Stimulated activated CD4-positive, alpha-beta T cell treated with anti-CD3 and anti-CD28 coated beads, Interleukin-12 subunit alpha, Interleukin-12 subunit beta, amount 100 ng/mL, for 48 hours (primary cell): ENCODE data around the gene PPP1R3A.
"Not testable (repeated sequence)": the region's sequence is repeated elsewhere in the genome, so short reads cannot be mapped to it uniquely, and the experiment has no call there.

Experiments
- DNase-seq, 3 donors: peaks; one replicate each; pipeline ENCODE4 v3.0.0-alpha.2; 2020; ENCODE audit warnings: low read depth in 2 of 3, low spot score in 1 of 3

PPP1R3A gene

GRCh38 chr7:113918946-113919345 lies at the start of gene PPP1R3A:
TSS of gene PPP1R3A (minus strand) at chr7:113919009. CDS start at chr7:113918996, 13 bp downstream.
- no peak for DNase-seq

- DNase-seq = no peak
Observed at GRCh38 chr7:113963356-113963755, 44.5 kb upstream of the PPP1R3A start.

DNA sequence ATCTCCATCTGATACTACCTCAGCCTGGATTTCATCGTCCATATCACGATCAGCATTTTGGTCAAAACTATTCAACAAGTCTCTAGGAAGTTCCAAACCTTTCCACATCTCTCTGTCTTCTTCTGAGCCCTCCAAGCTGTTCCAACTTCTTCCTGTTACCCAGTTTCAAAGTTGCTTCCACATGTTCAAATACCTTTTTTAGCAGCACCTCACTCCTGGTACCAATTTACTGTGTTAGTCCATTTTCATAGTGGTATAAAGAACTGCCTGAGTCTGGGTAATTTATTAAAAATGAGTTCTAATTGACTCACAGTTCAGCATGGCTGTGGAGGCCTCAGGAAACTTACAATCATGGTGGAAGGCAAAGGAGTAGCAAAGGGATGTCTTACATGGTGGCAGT lies 41.1 kb upstream of the PPP1R3A start:
- no peak for DNase-seq

GRCh38 chr7:113955157-113955556 lies 36.3 kb upstream of the PPP1R3A start:
- no peak for DNase-seq

DNA sequence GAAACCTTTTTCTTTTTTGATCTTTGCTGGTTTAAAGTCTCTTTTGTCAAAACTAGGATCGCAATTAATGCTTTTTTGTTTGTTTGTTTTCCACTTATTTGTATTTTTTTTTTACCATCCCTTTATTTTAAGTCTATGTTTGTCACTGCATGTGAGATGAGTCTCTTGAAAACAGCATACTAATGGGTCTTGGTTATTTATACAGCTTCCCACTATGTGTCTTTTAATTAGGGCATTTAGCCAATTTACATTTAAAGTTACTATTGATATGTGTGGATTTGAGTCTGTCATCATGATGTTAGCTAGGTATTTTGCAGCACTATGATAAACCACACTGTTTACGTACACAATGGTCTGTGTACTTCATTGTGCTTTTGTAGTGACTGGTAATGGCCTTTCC lies 34.7 kb upstream of the PPP1R3A start:
- DNase-seq = no peak

- DNase-seq = no peak
Observed at GRCh38 chr7:113945018-113945938, 26.5 kb upstream of the PPP1R3A start.

DNA sequence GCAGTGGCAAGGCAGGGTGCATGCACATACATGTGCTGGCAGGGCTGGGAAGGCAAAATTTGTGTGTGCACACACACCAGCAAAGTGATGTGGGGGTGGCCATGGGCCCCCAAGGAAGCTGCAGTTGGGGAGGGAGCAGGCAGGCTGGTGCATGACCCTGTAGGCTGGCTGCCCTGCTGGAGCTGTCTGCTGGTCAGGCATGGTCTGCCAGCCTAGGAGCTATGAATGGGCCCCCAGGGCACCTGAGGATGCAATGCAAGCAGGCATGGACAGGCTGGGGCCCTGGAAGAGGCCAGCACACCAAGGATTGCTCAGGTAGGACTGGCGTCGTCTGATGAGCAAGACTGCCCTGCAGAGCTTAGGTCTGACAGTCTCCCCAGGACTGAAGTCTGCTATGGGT lies 18.2 kb upstream of the PPP1R3A start:
- DNase-seq = no peak

DNA sequence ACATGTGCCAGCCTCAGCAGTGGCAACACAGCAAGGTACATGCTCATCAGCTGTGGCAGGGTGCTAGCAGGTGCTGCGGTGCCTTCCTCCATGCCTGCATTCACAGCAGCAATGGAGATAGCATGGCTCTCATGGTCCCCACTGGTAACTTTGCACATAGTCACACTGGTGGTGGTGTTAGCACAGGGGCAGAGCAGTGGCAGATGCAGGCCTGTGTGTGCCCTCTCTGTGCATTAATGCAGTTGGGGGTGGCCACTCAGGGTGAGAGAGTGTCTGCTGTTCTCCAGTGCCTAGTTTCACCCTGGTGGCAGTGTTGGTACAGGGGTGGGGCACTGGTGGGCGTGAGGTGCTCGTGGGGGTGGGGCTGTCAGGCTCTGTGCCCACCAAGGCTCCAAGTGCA lies 17.7 kb upstream of the PPP1R3A start:
- no peak for DNase-seq

- DNase-seq = not testable (repeated sequence)
Observed at GRCh38 chr7:113929389-113929788, 10.6 kb upstream of the PPP1R3A start.

- no peak for DNase-seq
Observed at GRCh38 chr7:113928112-113928511, 9.3 kb upstream of the PPP1R3A start.

DNA sequence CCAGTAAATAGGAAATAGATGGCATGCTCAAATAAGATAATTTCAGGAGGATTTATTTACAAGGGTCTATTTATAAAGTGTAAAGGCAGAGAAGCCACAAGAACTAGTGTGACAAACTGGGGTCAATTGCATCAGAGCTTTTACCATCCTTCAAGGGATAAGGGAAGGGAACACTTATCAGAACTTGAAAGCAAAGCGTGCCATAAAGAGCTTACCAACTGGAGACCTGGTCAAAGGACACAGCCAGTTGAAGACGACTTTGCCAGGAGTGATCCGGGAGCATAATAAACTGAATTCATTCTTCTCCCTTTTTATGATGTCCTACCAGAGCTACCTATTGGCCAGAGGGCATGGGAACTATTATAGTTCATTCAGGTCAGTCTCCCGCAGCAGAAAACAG lies 3.2 kb upstream of the PPP1R3A start:
- DNase-seq = no peak

- DNase-seq = no peak
Observed at GRCh38 chr7:113921363-113921762, 2.6 kb upstream of the PPP1R3A start.

GRCh38 chr7:113917840-113918239 lies 969 bp downstream of the PPP1R3A start:
- DNase-seq = no peak

DNA sequence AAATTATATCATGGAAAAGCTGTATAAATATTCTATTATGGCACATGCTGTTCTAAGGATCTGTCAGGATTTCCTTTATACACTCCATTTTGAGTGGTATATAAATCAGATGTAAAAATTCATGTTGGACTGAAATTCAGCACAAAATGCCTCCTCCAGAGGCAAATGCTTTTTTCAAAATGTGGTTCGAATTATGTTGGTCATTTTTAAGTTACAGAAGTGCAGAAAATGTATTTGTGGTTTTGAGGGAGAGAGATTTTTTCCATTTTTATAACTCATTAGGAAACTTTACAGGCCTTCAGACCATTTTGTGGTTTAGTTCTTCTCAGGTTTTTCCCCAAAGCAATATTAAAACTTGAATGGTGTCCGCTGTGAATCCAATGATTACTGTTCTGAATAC lies 2.9 kb downstream of the PPP1R3A start:
- no peak for DNase-seq

DNA sequence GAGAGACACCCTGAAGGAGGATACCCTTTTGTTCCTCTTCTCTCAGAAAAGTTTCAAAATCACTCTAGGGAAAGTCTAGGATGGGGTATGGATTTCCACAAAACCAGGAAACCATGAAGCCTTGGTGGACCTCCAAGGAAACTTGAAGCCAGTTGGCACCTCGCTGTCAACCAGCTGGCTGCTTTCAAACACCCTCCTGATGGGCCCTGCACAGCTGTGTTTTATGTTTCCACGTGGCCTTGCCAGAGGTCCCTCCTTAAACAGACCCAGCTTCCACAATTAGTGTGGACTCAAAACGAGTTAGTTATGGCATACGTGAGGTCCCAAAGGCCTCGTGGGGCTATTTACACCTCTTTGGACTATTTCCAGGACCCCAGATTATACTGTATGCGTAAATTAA lies 5.9 kb downstream of the PPP1R3A start:
- no peak for DNase-seq

DNA sequence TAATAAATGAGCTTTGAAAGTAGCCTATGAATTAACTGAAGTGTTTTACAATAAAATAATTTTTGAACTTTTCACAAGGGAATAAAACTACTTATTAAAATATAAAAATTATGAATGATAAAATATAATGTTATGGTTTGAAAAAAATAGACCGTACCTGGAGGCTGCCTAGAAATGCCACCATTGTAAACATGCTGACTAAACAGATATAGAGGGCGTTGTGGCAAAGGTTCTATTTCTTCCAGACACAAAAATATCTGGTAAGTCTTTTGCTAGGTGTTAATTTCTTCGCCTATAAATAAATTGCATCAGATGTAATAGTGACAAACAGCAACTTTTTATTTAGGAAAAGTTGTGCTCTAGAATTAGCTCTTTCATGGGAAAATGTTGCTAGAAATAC lies 11.2 kb downstream of the PPP1R3A start:
- DNase-seq = no peak

GRCh38 chr7:113904521-113904920 lies 14.3 kb downstream of the PPP1R3A start:
- no peak for DNase-seq

DNA sequence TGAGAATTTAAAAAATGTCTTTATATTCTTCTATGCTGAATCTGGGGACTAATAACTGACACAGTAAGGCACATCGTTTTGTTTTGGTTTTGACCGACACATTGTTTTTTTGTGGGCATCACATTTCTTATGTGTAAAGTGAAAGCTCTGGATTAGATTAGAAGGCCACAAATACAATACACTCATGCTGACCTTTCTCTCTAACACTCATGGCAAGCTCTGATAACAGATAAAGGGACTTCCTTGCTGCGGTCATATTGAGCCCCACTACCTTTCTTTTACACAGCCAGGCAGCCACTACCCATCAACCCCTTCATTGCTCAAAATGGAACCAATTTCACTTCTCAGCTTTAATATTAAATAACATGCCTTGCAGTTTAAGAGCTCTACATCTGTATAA lies 26.0 kb downstream of the PPP1R3A start:
- no peak for DNase-seq

GRCh38 chr7:113891828-113892227 lies 27.0 kb downstream of the PPP1R3A start:
- no peak for DNase-seq

DNA sequence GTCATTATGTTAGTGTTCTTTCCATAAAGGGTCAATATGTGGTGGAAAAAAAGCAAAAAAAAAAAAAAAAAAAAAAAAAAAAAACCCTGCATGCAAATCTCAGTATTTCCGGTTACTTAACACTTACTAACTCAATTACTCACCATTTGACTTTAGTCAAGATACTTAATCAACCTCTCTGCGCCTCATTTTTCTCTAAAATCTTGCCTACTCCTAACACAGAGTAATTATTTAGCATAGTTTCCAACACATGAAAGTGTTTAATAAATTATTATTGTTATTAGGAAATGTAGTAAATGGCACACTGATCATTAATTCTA lies 27.8 kb downstream of the PPP1R3A start:
- no peak for DNase-seq

DNA sequence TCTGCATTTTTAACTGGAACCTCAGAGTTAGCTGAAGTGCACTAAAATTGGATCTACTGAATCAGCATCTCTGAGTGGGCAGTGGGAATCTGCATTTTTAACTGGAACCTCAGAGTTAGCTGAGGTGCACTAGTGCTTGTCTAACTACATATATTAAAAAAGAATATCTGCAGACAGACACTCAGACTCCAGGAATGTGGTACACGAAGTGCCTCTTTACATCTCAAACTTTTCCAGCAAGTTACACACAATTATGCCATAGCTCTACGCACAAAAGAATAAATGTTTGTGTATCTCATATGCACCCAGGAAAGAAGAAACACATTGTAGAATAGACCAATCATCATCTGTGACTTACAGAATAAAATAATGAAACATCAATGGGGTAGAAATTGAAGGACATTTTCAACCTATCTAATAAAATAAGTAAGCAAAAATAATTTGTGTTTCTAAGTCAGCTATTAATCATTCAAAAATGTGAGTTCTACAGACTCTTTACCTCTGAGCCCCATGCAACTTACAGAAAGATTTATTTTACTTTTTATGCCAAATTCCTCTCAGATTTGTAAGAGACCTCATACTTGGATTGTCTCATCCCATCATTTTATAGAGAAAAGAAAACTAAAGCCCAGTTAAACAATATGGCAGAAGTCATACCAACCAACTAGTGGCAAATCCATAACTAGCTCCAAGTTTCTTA lies 28.3 kb downstream of the PPP1R3A start:
- DNase-seq = no peak

- DNase-seq = no peak
Observed at GRCh38 chr7:113883096-113883495, 35.7 kb downstream of the PPP1R3A start.

- DNase-seq = no peak
Observed at GRCh38 chr7:113880559-113880958, 38.2 kb downstream of the PPP1R3A start.
